Measurements from ENCODE around the gene AQP2. TPM values are rescaled to one million over a fixed set of nuclear protein-coding genes. Genes with fewer than 3 reads are reported as not detected.

The AQP2 gene
- total RNA-seq, 2 experiments from 2014 or later, result not detected

GRCh38 chr12:49901986-49902385 lies 48.6 kb upstream of the AQP2 start:
- Histone ChIP-seq H3K4me3 (ENCODE audit: low read depth, low read length, poor library complexity, severe bottlenecking) (no peak overlapping the region), H2AFZ (ENCODE audit: low read length) (no peak overlapping the region), H3K4me1 (ENCODE audit: insufficient read depth, low read length, poor library complexity, severe bottlenecking) (no peaks in the 10 kb centered on the region), H3K4me2 (ENCODE audit: low read length) (no peak overlapping the region), H3K36me3 (ENCODE audit: insufficient read depth, low read length) (no peaks in the 10 kb centered on the region), H4K20me1 (ENCODE audit: insufficient read depth, low read length) (no peaks in the 10 kb centered on the region), H3K27ac (ENCODE audit: low read depth, low read length, poor library complexity, severe bottlenecking) (no peak overlapping the region), H3K9me2 (ENCODE audit: insufficient read depth, low read length) (no peaks in the 10 kb centered on the region), H3K79me2 (ENCODE audit: insufficient read depth, low read depth, low read length) (no peaks in the 10 kb centered on the region), H3K9me3 (ENCODE audit: low read length) (no peaks in the 10 kb centered on the region)
- ChIA-PET POLR2A (interaction anchor here (0.6 kb wide), 1 partner anchor 62 kb away, joined by 4 read pairs; no protein-coding TSS in a partner anchor), CTCF (ENCODE audit: unreplicated experiment) (no interaction called here)
- no peak for DNase-seq (ENCODE audit: low spot score)
- TF ChIP-seq CTCF (conservative IDR thresholded peaks at IDR 0.05; ENCODE audit: low read length), result no peak
- no peak for TF ChIP-seq EZH2phosphoT487 (IDR thresholded peaks at IDR 0.05; ENCODE audit: borderline replicate concordance, low read depth, low read length)
- no TSS peak for BruUV-seq (replicated peaks)
- intact Hi-C loops (cut with micrococcal nuclease; ENCODE audit: unreplicated experiment), result no loop called here

- H3K36me3 ChIP-seq (ENCODE audit: insufficient read depth, low read length), result no peaks in the 10 kb centered on the region
- no peak overlapping the region for H3K4me2 ChIP-seq (ENCODE audit: low read length)
- no peaks in the 10 kb centered on the region for H3K79me2 ChIP-seq (ENCODE audit: insufficient read depth, low read depth, low read length)
- H3K4me1 ChIP-seq (ENCODE audit: insufficient read depth, low read length, poor library complexity, severe bottlenecking), result no peaks in the 10 kb centered on the region
- no peaks in the 10 kb centered on the region for H3K9me2 ChIP-seq (ENCODE audit: insufficient read depth, low read length)
- H3K9me3 ChIP-seq (ENCODE audit: low read length), result no peaks in the 10 kb centered on the region
- H2AFZ ChIP-seq (ENCODE audit: low read length), result no peak overlapping the region
- H4K20me1 ChIP-seq (ENCODE audit: insufficient read depth, low read length), result no peaks in the 10 kb centered on the region
- ChIA-PET POLR2A (interaction anchor here (0.6 to 0.7 kb wide), 2 partner anchors 61 to 264 kb away, joined by 4 read pairs; no protein-coding TSS in a partner anchor), CTCF (ENCODE audit: unreplicated experiment) (no interaction called here)
- no peak for DNase-seq (ENCODE audit: low spot score)
- TF ChIP-seq EZH2phosphoT487 (IDR thresholded peaks at IDR 0.05; ENCODE audit: borderline replicate concordance, low read depth, low read length) (no peak), CTCF (conservative IDR thresholded peaks at IDR 0.05; ENCODE audit: low read length) (no peak)
- intact Hi-C loops (cut with micrococcal nuclease; ENCODE audit: unreplicated experiment), result no loop called here
- BruUV-seq (replicated peaks), result no TSS peak
- no peak overlapping the region for H3K27ac ChIP-seq (ENCODE audit: low read depth, low read length, poor library complexity, severe bottlenecking)
- no peak overlapping the region for H3K4me3 ChIP-seq (ENCODE audit: low read depth, low read length, poor library complexity, severe bottlenecking)
These were observed 47.9 kb upstream of the AQP2 start for GRCh38 chr12:49902399-49903350.

GRCh38 chr12:49903351-49903699 lies 47.2 kb upstream of the AQP2 start:
- no peaks in the 10 kb centered on the region for H4K20me1 ChIP-seq (ENCODE audit: insufficient read depth, low read length)
- TF ChIP-seq EZH2phosphoT487 (IDR thresholded peaks at IDR 0.05; ENCODE audit: borderline replicate concordance, low read depth, low read length) (no peak), CTCF (conservative IDR thresholded peaks at IDR 0.05; ENCODE audit: low read length) (no peak)
- no peaks in the 10 kb centered on the region for H3K36me3 ChIP-seq (ENCODE audit: insufficient read depth, low read length)
- ChIA-PET POLR2A (no interaction called here), CTCF (ENCODE audit: unreplicated experiment) (no interaction called here)
- no peak overlapping the region for H3K27ac ChIP-seq (ENCODE audit: low read depth, low read length, poor library complexity, severe bottlenecking)
- no peaks in the 10 kb centered on the region for H3K79me2 ChIP-seq (ENCODE audit: insufficient read depth, low read depth, low read length)
- no peak overlapping the region for H3K4me2 ChIP-seq (ENCODE audit: low read length)
- DNase-seq (ENCODE audit: low spot score), result no peak
- no peaks in the 10 kb centered on the region for H3K9me2 ChIP-seq (ENCODE audit: insufficient read depth, low read length)
- BruUV-seq (replicated peaks), result no TSS peak
- H2AFZ ChIP-seq (ENCODE audit: low read length), result no peak overlapping the region
- intact Hi-C loops (cut with micrococcal nuclease; ENCODE audit: unreplicated experiment), result no loop called here
- no peaks in the 10 kb centered on the region for H3K9me3 ChIP-seq (ENCODE audit: low read length)
- H3K4me1 ChIP-seq (ENCODE audit: insufficient read depth, low read length, poor library complexity, severe bottlenecking), result no peaks in the 10 kb centered on the region
- no peak overlapping the region for H3K4me3 ChIP-seq (ENCODE audit: low read depth, low read length, poor library complexity, severe bottlenecking)
